GM12874 (cell line): ENCODE results near the gene RPL35.

Experiments used
- TF ChIP-seq, protein P1 (sequence below): IDR thresholded peaks from 2 replicates; pipeline ENCODE4 v1.5.1; 2011; ENCODE audit warnings: low read depth, mild to moderate bottlenecking, control low read depth, low read length, moderate library complexity; ENCODE audit not compliant: insufficient read depth

RPL35 gene

DNA sequence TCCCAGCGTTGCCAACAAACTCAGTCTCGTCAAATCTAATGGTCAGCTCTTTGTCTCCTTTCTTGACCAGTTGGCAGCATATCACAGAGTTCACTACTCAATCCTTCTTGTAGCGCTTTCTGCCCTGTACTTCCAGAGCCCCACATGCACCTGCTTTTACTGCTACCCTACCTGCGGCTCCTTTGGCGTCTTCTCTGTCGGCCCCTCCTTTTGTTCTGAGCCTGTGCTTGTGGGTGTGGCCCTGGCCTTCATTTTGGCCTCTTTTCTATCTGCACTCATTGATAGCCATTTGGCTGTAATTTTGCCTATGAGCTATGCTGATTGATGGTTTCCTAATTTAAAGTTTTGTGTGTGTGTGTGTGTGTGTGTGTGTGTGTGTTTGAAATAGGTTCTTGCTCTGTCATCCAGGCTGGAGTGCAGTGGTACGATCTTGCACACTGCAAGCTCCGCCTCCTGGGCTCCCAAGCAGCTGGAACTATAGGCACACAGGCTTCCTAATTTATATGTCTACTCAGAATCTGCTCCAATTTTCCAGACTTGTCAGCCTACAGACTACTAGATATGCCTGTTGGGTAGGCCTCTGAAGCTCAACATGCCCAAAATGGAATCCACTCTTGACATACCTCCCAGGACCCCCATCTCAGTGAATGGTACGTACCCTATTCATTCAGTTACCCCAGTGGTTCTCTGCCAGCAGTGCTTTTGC lies 32.4 kb upstream of the RPL35 start:
- TF ChIP-seq, protein P1, sequence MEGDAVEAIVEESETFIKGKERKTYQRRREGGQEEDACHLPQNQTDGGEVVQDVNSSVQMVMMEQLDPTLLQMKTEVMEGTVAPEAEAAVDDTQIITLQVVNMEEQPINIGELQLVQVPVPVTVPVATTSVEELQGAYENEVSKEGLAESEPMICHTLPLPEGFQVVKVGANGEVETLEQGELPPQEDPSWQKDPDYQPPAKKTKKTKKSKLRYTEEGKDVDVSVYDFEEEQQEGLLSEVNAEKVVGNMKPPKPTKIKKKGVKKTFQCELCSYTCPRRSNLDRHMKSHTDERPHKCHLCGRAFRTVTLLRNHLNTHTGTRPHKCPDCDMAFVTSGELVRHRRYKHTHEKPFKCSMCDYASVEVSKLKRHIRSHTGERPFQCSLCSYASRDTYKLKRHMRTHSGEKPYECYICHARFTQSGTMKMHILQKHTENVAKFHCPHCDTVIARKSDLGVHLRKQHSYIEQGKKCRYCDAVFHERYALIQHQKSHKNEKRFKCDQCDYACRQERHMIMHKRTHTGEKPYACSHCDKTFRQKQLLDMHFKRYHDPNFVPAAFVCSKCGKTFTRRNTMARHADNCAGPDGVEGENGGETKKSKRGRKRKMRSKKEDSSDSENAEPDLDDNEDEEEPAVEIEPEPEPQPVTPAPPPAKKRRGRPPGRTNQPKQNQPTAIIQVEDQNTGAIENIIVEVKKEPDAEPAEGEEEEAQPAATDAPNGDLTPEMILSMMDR = no peak

DNA sequence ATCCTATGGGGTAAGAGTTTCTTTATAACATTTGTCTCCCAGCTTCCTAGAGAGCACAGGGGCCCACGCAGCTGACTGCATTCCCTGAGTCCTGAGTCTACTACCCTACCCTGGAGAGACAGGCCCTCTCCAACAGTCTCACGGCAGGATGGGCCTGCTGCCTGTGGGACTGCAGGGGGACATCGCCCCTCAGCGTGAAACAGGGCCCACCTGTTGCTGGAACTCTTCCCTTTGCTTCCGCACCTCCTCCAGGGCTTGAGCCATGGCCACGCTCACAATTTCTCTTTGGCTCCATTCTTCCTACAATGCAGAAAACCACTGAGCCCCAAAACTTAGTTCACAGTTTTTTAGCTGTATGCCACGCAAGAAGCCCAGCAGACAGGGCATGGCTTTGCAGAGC lies 28.4 kb upstream of the RPL35 start:
- TF ChIP-seq, protein P1 = no peak

DNA sequence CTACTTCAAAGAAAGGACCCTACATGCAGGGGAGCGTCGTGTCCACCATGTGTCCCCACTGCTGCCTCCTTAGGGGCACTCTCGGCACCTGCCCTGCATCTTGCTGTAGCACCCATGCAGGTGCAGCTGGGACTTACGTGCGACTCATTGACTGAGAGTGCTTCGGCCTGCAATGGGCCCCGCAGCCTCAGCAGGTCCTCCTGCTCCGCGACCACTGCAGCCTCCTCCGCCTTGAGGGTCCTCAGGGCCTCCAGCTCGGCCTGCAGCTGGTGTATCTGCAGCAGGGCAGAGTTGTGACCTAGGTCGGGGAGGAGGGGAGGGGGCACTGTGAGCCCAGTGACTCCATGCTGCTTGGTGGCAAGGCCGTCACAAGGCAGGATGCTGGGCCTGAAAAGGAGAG lies 27.2 kb upstream of the RPL35 start:
- TF ChIP-seq, protein P1 = no peak

DNA sequence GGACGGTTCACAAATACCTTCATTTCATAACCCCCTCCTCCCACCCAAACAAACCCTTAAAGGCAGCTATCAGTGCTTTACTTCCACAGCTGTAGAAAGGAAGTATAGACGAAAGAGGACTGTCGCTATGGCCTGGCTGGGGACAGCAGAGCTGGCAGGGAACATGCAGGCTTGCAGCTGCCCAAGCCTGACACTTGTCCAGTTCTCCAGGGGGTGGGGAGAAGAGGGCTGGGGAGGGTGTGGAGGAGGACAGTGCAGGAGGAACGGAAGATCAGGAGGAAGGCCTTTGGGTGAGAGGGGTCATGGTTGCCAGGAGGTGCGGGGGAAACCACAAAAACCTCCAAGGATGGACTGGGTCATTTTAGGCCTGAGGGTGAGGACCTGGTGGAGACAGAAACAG lies 26.1 kb upstream of the RPL35 start:
- TF ChIP-seq, protein P1 = no peak

DNA sequence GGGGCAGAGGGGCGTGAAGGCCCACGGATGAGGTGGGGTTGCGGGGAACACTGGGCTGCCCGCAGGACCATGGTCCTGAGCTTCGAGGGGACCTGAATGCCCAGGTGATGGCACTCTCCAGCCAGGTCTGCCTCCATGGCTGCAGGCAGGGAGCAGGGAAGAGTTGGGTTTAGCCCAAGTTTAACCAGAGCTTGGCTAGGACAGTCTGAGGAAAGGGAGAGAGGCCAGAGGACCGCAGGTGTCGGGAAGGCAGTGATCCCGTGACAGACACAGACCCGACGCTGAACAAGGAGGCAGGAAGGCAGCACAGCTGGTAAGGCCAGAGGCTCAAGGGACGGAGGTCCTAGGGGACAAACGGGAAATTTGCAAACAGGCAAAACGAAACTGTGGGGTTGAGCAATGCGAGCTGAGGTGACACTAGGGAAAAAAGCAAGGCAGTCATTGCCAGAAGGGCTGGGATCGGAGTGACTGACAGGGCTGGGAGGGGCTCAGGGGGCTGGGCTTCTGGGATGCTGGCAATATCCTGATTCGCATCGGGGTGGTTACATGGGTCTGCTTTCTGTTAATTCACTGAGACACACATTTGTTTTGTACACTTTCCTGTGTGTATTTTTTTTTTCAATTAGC lies 25.2 kb upstream of the RPL35 start:
- TF ChIP-seq, protein P1 = no peak

DNA sequence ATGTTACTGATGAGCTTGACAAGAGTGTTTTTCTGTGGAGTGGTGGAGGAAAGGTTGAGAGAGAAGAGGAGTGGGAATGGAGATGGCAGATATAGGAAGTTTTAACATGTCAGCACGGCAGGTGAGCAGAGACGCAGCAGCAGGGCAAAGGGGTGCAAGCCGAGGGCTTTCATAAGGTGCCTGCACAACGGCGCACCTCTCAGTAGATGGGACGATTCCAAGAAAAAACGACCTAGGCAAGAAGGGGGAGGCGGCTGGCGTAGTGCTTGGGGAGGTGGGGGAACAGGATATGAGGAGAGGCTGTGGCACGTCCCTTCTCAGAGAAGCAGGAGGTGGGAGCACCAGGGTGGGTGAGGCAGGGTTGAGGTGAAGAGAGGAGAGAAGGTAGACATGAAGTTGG lies 24.7 kb upstream of the RPL35 start:
- TF ChIP-seq, protein P1 = no peak

DNA sequence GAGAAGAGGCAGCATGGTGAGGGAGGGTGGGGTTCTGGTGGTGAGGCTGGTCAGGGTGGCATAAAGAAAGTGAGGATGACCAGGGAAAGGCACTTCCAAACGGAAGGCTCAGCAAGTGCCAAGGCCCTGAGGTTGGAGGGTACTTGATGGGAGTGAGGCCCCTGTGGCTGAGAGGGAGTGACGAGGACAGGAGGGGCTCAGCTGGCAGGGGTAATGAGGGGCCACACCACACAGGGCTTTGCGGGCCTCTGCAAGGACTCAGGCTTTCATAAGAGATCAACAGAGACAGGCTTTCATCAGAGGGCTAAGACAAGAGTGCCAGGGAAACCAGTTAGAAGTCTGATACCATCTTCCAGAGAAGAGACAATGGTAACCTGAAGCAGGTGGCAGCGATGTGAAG lies 23.8 kb upstream of the RPL35 start:
- TF ChIP-seq, protein P1 = no peak
